ENCODE data around the gene BET1. TPM values are rescaled to one million over a fixed set of nuclear protein-coding genes. Genes with fewer than 3 reads are reported as not detected.

BET1 gene
- 10 to 100 TPM; 18.6 to 54.1 (median 38.6) TPM for total RNA-seq
- 10 to 100 TPM; 36.4 to 91.3 (median 36.5) TPM for polyA plus RNA-seq
- long read RNA-seq, donor 1, transcript BET1-201 (4 exons, 1,504 nt): major isoform, 57 of 71 reads
- long read RNA-seq, donor 1, transcript BET1-204 (3 exons, 601 nt): minor isoform, 13 of 71 reads
- long read RNA-seq, donor 1, partial matches to known transcripts: 0 of 71 reads
- long read RNA-seq, donor 1, other reads (novel, unspliced or antisense): 0 of 71 reads
- long read RNA-seq, donor 2, transcript BET1-201 (4 exons, 1,504 nt): major isoform, 24 of 31 reads
- long read RNA-seq, donor 2, transcript BET1-204 (3 exons, 601 nt): minor isoform, 6 of 31 reads
- long read RNA-seq, donor 2, partial matches to known transcripts: 0 of 31 reads
- long read RNA-seq, donor 2, other reads (novel, unspliced or antisense): 0 of 31 reads
- long read RNA-seq, donor 3, transcript BET1-201 (4 exons, 1,504 nt): major isoform, 38 of 47 reads
- long read RNA-seq, donor 3, transcript BET1-204 (3 exons, 601 nt): minor isoform, 8 of 47 reads
- long read RNA-seq, donor 3, partial matches to known transcripts: 0 of 47 reads
- long read RNA-seq, donor 3, other reads (novel, unspliced or antisense): 0 of 47 reads
- long read RNA-seq, donor 4, transcript BET1-201 (4 exons, 1,504 nt): major isoform, 24 of 26 reads
- long read RNA-seq, donor 4, partial matches to known transcripts: 0 of 26 reads
- long read RNA-seq, donor 4, other reads (novel, unspliced or antisense): 2 of 26 reads
- long read RNA-seq, donor 5, transcript BET1-201 (4 exons, 1,504 nt): major isoform, 35 of 35 reads
- long read RNA-seq, donor 5, partial matches to known transcripts: 0 of 35 reads
- long read RNA-seq, donor 5, other reads (novel, unspliced or antisense): 0 of 35 reads
- long read RNA-seq, donor 6, transcript BET1-201 (4 exons, 1,504 nt): major isoform, 11 of 13 reads
- long read RNA-seq, donor 6, partial matches to known transcripts: 0 of 13 reads
- long read RNA-seq, donor 6, other reads (novel, unspliced or antisense): 2 of 13 reads
- long read RNA-seq, donor 7, transcript BET1-204 (3 exons, 601 nt): minor isoform, 5 of 24 reads
- long read RNA-seq, donor 7, transcript BET1-201 (4 exons, 1,504 nt): major isoform, 18 of 24 reads
- long read RNA-seq, donor 7, partial matches to known transcripts: 0 of 24 reads
- long read RNA-seq, donor 7, other reads (novel, unspliced or antisense): 0 of 24 reads
- long read RNA-seq, donor 8, transcript BET1-201 (4 exons, 1,504 nt): major isoform, 57 of 68 reads
- long read RNA-seq, donor 8, transcript BET1-204 (3 exons, 601 nt): minor isoform, 10 of 68 reads
- long read RNA-seq, donor 8, partial matches to known transcripts: 0 of 68 reads
- long read RNA-seq, donor 8, other reads (novel, unspliced or antisense): 0 of 68 reads
- long read RNA-seq, donor 9, transcript BET1-204 (3 exons, 601 nt): minor isoform, 5 of 32 reads
- long read RNA-seq, donor 9, transcript BET1-201 (4 exons, 1,504 nt): major isoform, 26 of 32 reads
- long read RNA-seq, donor 9, partial matches to known transcripts: 0 of 32 reads
- long read RNA-seq, donor 9, other reads (novel, unspliced or antisense): 0 of 32 reads
- long read RNA-seq, donor 10, transcript BET1-201 (4 exons, 1,504 nt): major isoform, 23 of 27 reads
- long read RNA-seq, donor 10, partial matches to known transcripts: 0 of 27 reads
- long read RNA-seq, donor 10, other reads (novel, unspliced or antisense): 0 of 27 reads

DNA sequence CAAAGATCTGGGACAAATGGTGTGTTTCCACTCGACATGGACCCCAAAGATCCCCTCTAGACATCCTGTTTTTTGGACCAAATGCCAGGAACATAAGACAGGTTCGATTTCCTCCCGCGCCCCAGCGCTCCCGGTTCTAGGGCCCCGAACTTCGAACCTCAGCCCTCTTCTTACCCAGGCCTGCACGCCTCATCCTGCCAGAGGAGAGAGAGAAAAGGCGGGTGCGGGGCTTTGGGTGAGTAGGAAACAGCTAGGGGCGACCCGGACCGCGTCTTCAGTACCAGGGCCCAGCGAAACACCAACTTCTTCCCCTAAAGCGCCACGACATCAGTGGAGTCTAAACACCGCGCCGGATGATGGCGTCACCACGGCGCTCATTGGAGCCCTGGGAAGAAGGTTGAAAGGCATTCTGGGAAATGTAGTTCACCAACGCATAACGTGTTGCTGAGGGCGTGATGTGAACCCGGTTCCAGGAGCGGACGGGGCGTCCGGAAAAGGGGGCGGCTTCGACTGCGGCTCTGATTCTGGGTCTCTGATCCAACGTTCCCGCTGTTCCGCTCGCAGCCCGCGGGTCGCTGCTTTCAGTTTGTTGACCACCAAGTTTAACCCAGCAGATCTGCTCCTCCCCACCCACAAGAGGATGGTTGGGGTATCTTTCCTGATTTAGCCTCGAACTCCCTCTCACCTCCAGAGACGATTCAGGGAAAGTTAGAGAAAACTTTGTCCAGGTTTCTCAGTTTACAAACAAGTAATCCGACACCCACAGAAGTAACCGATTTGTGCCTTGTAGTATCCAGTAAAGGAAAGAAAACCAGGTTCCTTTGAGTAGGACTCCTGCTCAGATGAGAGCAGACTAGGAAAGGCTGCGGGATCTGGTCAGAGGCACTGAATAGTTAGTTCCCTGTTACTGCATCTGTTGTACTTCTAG is at the start of gene BET1:
BET1 (minus strand) TSS at position 332 of the 928 bp plus-strand sequence; CDS start at position 193, 139 bp downstream.
- no peaks in the 10 kb centered on the region for H3K9me3 ChIP-seq (replicated peaks in 1 of 3)
- DNase-seq: peak; percentile 92 to 98 (median 95)
- intact Hi-C loops (cut with DNase I): loop anchor here in 1 of 2 donors (10.0 kb wide), 1 partner anchor 79 kb away; the partner anchor contains the start of gene GNG11
- TF ChIP-seq CTCF (IDR thresholded peaks at IDR 0.05) (no peak), POLR2A (IDR thresholded peaks at IDR 0.05) (peak; percentile 28 to 75)
- peaks cover 0 to 33% of the 10 kb centered on the region in 2 donors for H3K4me1 ChIP-seq (replicated peaks in 1 of 2)
- peak within 1 kb of the TSS; percentile 63 to 88 (median 74) for H3K4me3 ChIP-seq
- H3K27ac ChIP-seq: peak within 1 kb of the TSS; percentile 46 to 87 (median 84)
- 0 to 1% (median 1%) methylated on average over 35 to 47 of the region's 47 CpGs for WGBS, 4 donors
- no peaks in the 10 kb centered on the region for H3K36me3 ChIP-seq (replicated peaks in 1 of 2)
- H3K27me3 ChIP-seq: no peaks in the 10 kb centered on the region

- Histone ChIP-seq H3K4me1 (replicated peaks in 1 of 2) (no peaks in the 10 kb centered on the region), H3K27me3 (no peaks in the 10 kb centered on the region), H3K9me3 (replicated peaks in 1 of 3) (no peaks in the 10 kb centered on the region), H3K27ac (no peak overlapping the region), H3K4me3 (no peak overlapping the region), H3K36me3 (replicated peaks in 1 of 2) (no peaks in the 10 kb centered on the region)
- WGBS, 4 donors: 72 to 81% (median 76%) methylated on average over 2 of the region's 2 CpGs
- TF ChIP-seq CTCF (IDR thresholded peaks at IDR 0.05) (no peak), POLR2A (IDR thresholded peaks at IDR 0.05) (no peak)
- DNase-seq: no peak
- intact Hi-C loops (cut with DNase I): no loop called here
Observed at GRCh38 chr7:94053532-94053931, 49.4 kb upstream of the BET1 start.

GRCh38 chr7:94052398-94053180 is 48.4 kb upstream of the BET1 start:
- Histone ChIP-seq H3K4me3 (no peak overlapping the region), H3K9me3 (replicated peaks in 1 of 3) (no peaks in the 10 kb centered on the region), H3K27me3 (no peaks in the 10 kb centered on the region), H3K4me1 (replicated peaks in 1 of 2) (no peaks in the 10 kb centered on the region), H3K27ac (no peak overlapping the region), H3K36me3 (replicated peaks in 1 of 2) (no peaks in the 10 kb centered on the region)
- no peak for TF ChIP-seq CTCF (IDR thresholded peaks at IDR 0.05)
- no peak for TF ChIP-seq POLR2A (IDR thresholded peaks at IDR 0.05)
- intact Hi-C loops (cut with DNase I): no loop called here
- DNase-seq: no peak
- WGBS, 4 donors: 55 to 67% (median 59%) methylated on average over 5 of the region's 5 CpGs
